Cardiac muscle cell (in vitro differentiated cells and primary cell): ENCODE measurements around the gene SPIN1. TPM values are rescaled to one million over a fixed set of nuclear protein-coding genes. Genes with fewer than 3 reads are reported as not detected.
A peak's percentile ranks its signal among the peaks of the same experiment; 100 is the strongest.
"Not testable (repeated sequence)": the region's sequence is repeated elsewhere in the genome, so short reads cannot be mapped to it uniquely, and the experiment has no call there.

Experiments used
- DNase-seq, 2 donors: peaks; one replicate each; pipeline versions ENCODE4 v3.0.0 to v3.0.0-alpha.2; 2010 to 2017; ENCODE audit warnings: low read depth in 1 of 2, low spot score in 1 of 2
- H3K27ac ChIP-seq: fragments of 200-600 bp; sonication (generic); 2 replicates; pipeline ENCODE4 v1.5.1; 2016
- H3K27me3 ChIP-seq: fragments of 200-600 bp; sonication (generic); 2 replicates; pipeline ENCODE4 v1.6.0; 2016; ENCODE audit warnings: control low read depth
- H3K36me3 ChIP-seq: fragments of 200-600 bp; sonication (generic); 2 replicates; pipeline ENCODE4 v1.5.1; 2016; ENCODE audit warnings: control low read depth
- H3K4me1 ChIP-seq: fragments of 200-600 bp; sonication (generic); 2 replicates; pipeline ENCODE4 v1.8.1; 2017; ENCODE audit warnings: low read depth, mild to moderate bottlenecking, mixed run types
- H3K4me3 ChIP-seq: fragments of 200-600 bp; sonication (generic); 2 replicates; pipeline ENCODE4 v1.5.1; 2016; ENCODE audit warnings: mild to moderate bottlenecking
- H3K9me3 ChIP-seq: fragments of 200-600 bp; sonication (generic); 2 replicates; pipeline ENCODE4 v1.5.1; 2017; ENCODE audit warnings: low read depth, mild to moderate bottlenecking, control low read depth
- CTCF ChIP-seq: IDR thresholded peaks from 2 replicates; pipeline ENCODE4 v1.5.1; 2012; ENCODE audit warnings: low read depth, mild to moderate bottlenecking, low read length
- polyA plus RNA-seq: library from polyadenylated mRNA; unstranded; fragments of >200 nt; fragmentation: Nextera tagmentation; extraction: Ambion mirVana; gene quantifications from 2 replicates; pipeline ENCODE4 v1.2.1, GENCODE V29; 2016
- total RNA-seq: library from RNA; depleted of rRNA; stranded (reverse); fragments of >200 nt; gene quantifications from 2 replicates; pipeline ENCODE4 v1.2.3, GENCODE V29; 2016

The SPIN1 gene
- total and polyA plus RNA-seq, 2 experiments from 2014 or later: 57.6 to 67.5 TPM

DNA sequence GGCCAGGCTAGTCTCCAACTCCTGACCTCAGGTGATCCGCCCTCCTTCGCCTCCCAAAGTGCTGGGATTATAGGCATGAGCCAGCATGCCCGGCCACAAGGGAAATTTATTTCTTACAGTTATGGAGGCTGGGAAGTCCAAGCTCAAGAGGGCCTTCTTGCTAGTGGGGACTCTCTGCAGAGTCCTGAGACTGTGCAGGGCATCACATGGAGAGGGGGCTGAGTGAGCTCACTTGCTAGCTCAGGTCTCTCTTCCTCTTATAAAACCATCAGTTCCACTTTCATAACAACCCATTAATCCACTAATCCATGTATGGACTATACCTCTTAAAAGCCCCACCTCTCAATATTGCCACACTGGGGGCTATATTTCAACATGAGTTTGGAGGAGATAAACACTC is 5.1 kb upstream of the SPIN1 start:
- no peak for TF ChIP-seq CTCF
- Histone ChIP-seq H3K9me3 (no peaks in the 10 kb centered on the region), H3K36me3 (no peaks in the 10 kb centered on the region), H3K4me3 (no peak overlapping the region), H3K27me3 (no peaks in the 10 kb centered on the region), H3K4me1 (peaks cover 5% of the 10 kb centered on the region), H3K27ac (no peak overlapping the region)
- no peak for DNase-seq

DNA sequence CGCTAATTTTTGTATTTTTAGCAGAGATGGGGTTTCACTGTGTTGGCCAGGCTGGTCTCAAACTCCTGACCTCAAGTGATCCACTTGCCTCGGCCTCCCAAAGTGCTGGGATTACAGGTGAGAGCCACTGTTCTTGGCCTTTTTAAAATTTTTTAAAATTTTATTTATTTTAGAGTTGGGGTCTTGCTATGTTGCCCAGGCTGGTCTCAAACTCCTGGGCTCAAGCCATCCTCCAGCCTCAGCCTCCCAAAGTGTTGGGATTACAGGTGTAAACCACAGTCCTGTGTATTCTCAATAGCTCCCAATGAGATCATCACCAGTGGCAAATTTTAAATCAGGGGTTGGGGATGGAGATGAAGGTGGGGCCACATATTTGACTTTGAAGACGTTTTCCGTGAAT is 2.1 kb upstream of the SPIN1 start:
- not testable (repeated sequence) for H3K9me3 ChIP-seq, DNase-seq, H3K4me1 ChIP-seq, H3K36me3 ChIP-seq, H3K27me3 ChIP-seq, H3K27ac ChIP-seq, H3K4me3 ChIP-seq

- DNase-seq: peak in 1 of 2 donors; percentile 38
- TF ChIP-seq CTCF: no peak
- Histone ChIP-seq H3K4me3 (peak overlapping the region; percentile 94), H3K36me3 (no peaks in the 10 kb centered on the region), H3K4me1 (peaks cover 6% of the 10 kb centered on the region), H3K27ac (peak overlapping the region; percentile 19), H3K9me3 (no peaks in the 10 kb centered on the region), H3K27me3 (no peaks in the 10 kb centered on the region)
These were observed 1.1 kb upstream of the SPIN1 start for GRCh38 chr9:88387036-88387551.

GRCh38 chr9:88387552-88388202 is 567 bp upstream of the SPIN1 start:
- no peak for TF ChIP-seq CTCF
- Histone ChIP-seq H3K4me3 (peak overlapping the region; percentile 94), H3K9me3 (no peaks in the 10 kb centered on the region), H3K4me1 (peaks cover 6% of the 10 kb centered on the region), H3K36me3 (no peaks in the 10 kb centered on the region), H3K27me3 (no peaks in the 10 kb centered on the region), H3K27ac (peak overlapping the region; percentile 19)
- DNase-seq: peak; percentile 58 to 66

- peaks cover 6% of the 10 kb centered on the region for H3K4me1 ChIP-seq
- H3K27ac ChIP-seq: peak overlapping the region; percentile 99
- TF ChIP-seq CTCF: no peak
- H3K36me3 ChIP-seq: no peaks in the 10 kb centered on the region
- H3K27me3 ChIP-seq: no peaks in the 10 kb centered on the region
- H3K4me3 ChIP-seq: peak overlapping the region; percentile 94
- no peaks in the 10 kb centered on the region for H3K9me3 ChIP-seq
- DNase-seq: peak; percentile 76 to 90
These were observed 802 bp downstream of the SPIN1 start for GRCh38 chr9:88388886-88389605.

DNA sequence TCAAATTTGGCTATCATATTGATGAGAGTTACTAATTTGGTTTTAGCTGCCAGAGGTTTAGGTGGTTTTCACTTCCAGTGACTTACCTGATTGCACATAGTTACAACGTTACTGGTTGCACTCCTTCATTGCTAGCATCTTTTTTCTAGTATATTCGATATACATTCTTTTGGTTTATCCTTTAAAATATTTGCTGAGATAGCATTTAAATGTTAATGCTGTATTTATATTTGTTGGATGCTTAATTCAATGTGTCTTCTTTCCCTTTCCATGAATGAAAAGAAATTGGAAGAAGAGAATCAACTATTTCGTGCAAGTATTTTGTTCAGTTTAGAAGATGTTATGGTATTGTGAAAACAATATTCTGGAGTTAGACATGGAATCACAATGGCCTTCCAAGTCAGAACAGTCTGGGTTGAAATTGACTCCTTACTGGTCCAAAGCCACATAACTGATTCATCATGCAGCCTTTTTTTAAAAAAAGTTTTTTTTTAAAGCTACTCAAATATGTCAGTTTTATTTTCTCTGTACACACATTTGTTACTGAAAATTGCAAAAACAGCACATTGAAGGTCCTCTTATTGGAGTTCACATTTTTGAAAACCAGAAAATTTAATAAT is 2.2 kb downstream of the SPIN1 start:
- no peak for TF ChIP-seq CTCF
- no peaks in the 10 kb centered on the region for H3K36me3 ChIP-seq
- DNase-seq: no peak
- no peaks in the 10 kb centered on the region for H3K9me3 ChIP-seq
- H3K27me3 ChIP-seq: no peaks in the 10 kb centered on the region
- H3K4me3 ChIP-seq: peak overlapping the region; percentile 94
- no peak overlapping the region for H3K27ac ChIP-seq
- H3K4me1 ChIP-seq: peaks cover 6% of the 10 kb centered on the region
